Progenitor cell of endocrine pancreas (in vitro differentiated cells): ENCODE data around the gene IGF1. TPM values are rescaled to one million over a fixed set of nuclear protein-coding genes. Genes with fewer than 3 reads are reported as not detected.

Source experiments
- DNase-seq: peaks from one replicate; pipeline ENCODE4 v3.0.0; 2021; ENCODE audit warnings: low spot score; ENCODE audit not compliant: unreplicated experiment
- H3K27ac Mint-ChIP-seq: 2 replicates; pipeline ENCODE4 v1.8.0; 2021; ENCODE audit warnings: mild to moderate bottlenecking, moderate library complexity, mixed read lengths
- H3K27me3 Mint-ChIP-seq: 2 replicates; pipeline ENCODE4 v1.8.0; 2021; ENCODE audit warnings: mixed read lengths
- H3K36me3 Mint-ChIP-seq: 2 replicates; pipeline ENCODE4 v1.8.0; 2022; ENCODE audit warnings: mixed read lengths; ENCODE audit not compliant: insufficient read depth
- H3K4me1 Mint-ChIP-seq: 2 replicates; pipeline ENCODE4 v1.8.0; 2021; ENCODE audit warnings: low read depth, mixed read lengths
- H3K4me3 Mint-ChIP-seq: 2 replicates; pipeline ENCODE4 v1.8.0; 2021; ENCODE audit warnings: low read depth, mild to moderate bottlenecking, moderate library complexity, mixed read lengths
- H3K9me3 Mint-ChIP-seq: 2 replicates; pipeline ENCODE4 v1.8.0; 2021; ENCODE audit warnings: low read depth, mixed read lengths
- CTCF ChIP-seq: fragments of 200-600 bp; sonication (generic); IDR thresholded peaks from one replicate; pipeline ENCODE4 v1.5.0; 2021; ENCODE audit warnings: antibody characterized with exemption, mild to moderate bottlenecking; ENCODE audit not compliant: unreplicated experiment
- long read RNA-seq: library from polyadenylated mRNA; unstranded; transcript quantifications from one replicate; pipeline ENCODE4 v2.0.0, GENCODE V29; 2020
- total RNA-seq: library from RNA; stranded (reverse); gene quantifications from 2 replicates; pipeline ENCODE4 v1.2.1, GENCODE V29; 2021

The IGF1 gene
- total RNA-seq: 0.57 and 1.6 TPM in 2 replicates
- long read RNA-seq, partial matches to known transcripts: 1 of 1 reads
- long read RNA-seq, other reads (novel, unspliced or antisense): 0 of 1 reads

GRCh38 chr12:102480406-102480805 lies at the start of gene IGF1:
TSS of gene IGF1 (minus strand) at chr12:102480563. CDS start at chr12:102480381, 182 bp downstream.
- DNase-seq: no peak
- no peak for TF ChIP-seq CTCF
- H3K4me3 Mint-ChIP-seq: no peak within 1 kb of the TSS
- peaks cover 7% of the 10 kb centered on the region for H3K4me1 Mint-ChIP-seq
- no peaks in the 10 kb centered on the region for H3K36me3 Mint-ChIP-seq
- H3K27me3 Mint-ChIP-seq: no peaks in the 10 kb centered on the region
- no peak within 1 kb of the TSS for H3K27ac Mint-ChIP-seq
- peaks cover 5% of the 10 kb centered on the region for H3K9me3 Mint-ChIP-seq

GRCh38 chr12:102528111-102528510 lies 47.7 kb upstream of the IGF1 start:
- Mint-ChIP-seq H3K4me1 (peaks cover under 1% of the 10 kb centered on the region), H3K27ac (no peak overlapping the region), H3K36me3 (no peaks in the 10 kb centered on the region), H3K9me3 (no peaks in the 10 kb centered on the region), H3K4me3 (no peak overlapping the region), H3K27me3 (peaks cover 16% of the 10 kb centered on the region)
- DNase-seq: no peak
- TF ChIP-seq CTCF: no peak

GRCh38 chr12:102527171-102527720 lies 46.9 kb upstream of the IGF1 start:
- Mint-ChIP-seq H3K4me1 (peaks cover 8% of the 10 kb centered on the region), H3K27ac (no peak overlapping the region), H3K4me3 (no peak overlapping the region), H3K36me3 (no peaks in the 10 kb centered on the region), H3K27me3 (peaks cover 14% of the 10 kb centered on the region), H3K9me3 (no peaks in the 10 kb centered on the region)
- TF ChIP-seq CTCF: no peak
- no peak for DNase-seq

- Mint-ChIP-seq H3K4me3 (no peak overlapping the region), H3K9me3 (no peaks in the 10 kb centered on the region), H3K27ac (no peak overlapping the region), H3K36me3 (no peaks in the 10 kb centered on the region), H3K4me1 (peaks cover 11% of the 10 kb centered on the region), H3K27me3 (peaks cover 14% of the 10 kb centered on the region)
- TF ChIP-seq CTCF: no peak
- no peak for DNase-seq
These were observed 46.3 kb upstream of the IGF1 start for GRCh38 chr12:102526656-102527055.

GRCh38 chr12:102522768-102523167 lies 42.4 kb upstream of the IGF1 start:
- no peak overlapping the region for H3K4me3 Mint-ChIP-seq

More at GRCh38 chr12:102522768-102523167, 42.4 kb upstream of the IGF1 start:
- Mint-ChIP-seq H3K27ac (peak overlapping the region; percentile 12), H3K9me3 (no peaks in the 10 kb centered on the region), H3K27me3 (peaks cover 16% of the 10 kb centered on the region), H3K36me3 (no peaks in the 10 kb centered on the region), H3K4me1 (peaks cover 11% of the 10 kb centered on the region)
- TF ChIP-seq CTCF: peak; percentile 14
- no peak for DNase-seq
